H1 (cell line): Measurements from ENCODE around the gene TRAPPC11. TPM values are rescaled to one million over a fixed set of nuclear protein-coding genes. Genes with fewer than 3 reads are reported as not detected.

ENCODE experiments used
- CTCF ChIA-PET: fragments of 300-600 bp; sonication (Branson Sonifier 250); formaldehyde crosslinking; loops from one replicate; lab custom pipeline; 2021; ENCODE audit not compliant: partially characterized antibody; lab: Charles Lee
- POLR2A ChIA-PET: fragments of 300-600 bp; sonication (Branson Sonifier 250); formaldehyde crosslinking; loops from one replicate; lab custom pipeline; 2021; ENCODE audit warnings: inconsistent platforms; ENCODE audit not compliant: partially characterized antibody; lab: Charles Lee
- DNase-seq, 2 experiments: peaks; one replicate each; pipeline versions ENCODE4 v3.0.0 to v3.0.0-alpha.2; 2010 to 2022; ENCODE audit warnings: low spot score in 2 of 2, low read depth in 1 of 2, mixed read lengths in 1 of 2
- FAIRE-seq: peaks from 2 replicates; lab custom pipeline; 2011; peaks lifted over from hg19 to GRCh38; lab: Jason Lieb, UNC
- H2AFZ ChIP-seq: 2 replicates; pipeline ENCODE4 v1.8.1; 2012; ENCODE audit warnings: low read length, inconsistent platforms
- H2AK5ac ChIP-seq: 2 replicates; pipeline ENCODE4 v1.6.1; 2013; ENCODE audit warnings: low read depth, low read length
- H2BK120ac ChIP-seq: replicated peaks from 2 replicates; pipeline ENCODE3; 2013; ENCODE audit warnings: low read depth, low read length, inconsistent platforms
- H2BK12ac ChIP-seq: 2 replicates; pipeline ENCODE4 v1.6.1; 2013; ENCODE audit warnings: low read depth, low read length
- H2BK15ac ChIP-seq: 2 replicates; pipeline ENCODE4 v1.6.1; 2013; ENCODE audit warnings: low read length
- H2BK20ac ChIP-seq: 2 replicates; pipeline ENCODE4 v1.6.1; 2013; ENCODE audit warnings: low read length
- H2BK5ac ChIP-seq: 2 replicates; pipeline ENCODE4 v1.6.1; 2013; ENCODE audit warnings: low read depth, low read length
- H3K14ac ChIP-seq: 2 replicates; pipeline ENCODE4 v1.6.1; 2013; ENCODE audit warnings: inconsistent platforms; ENCODE audit not compliant: insufficient read length
- H3K18ac ChIP-seq: 2 replicates; pipeline ENCODE4 v1.6.1; 2013; ENCODE audit warnings: low read length; ENCODE audit errors: extremely low read depth
- H3K23ac ChIP-seq: 2 replicates; pipeline ENCODE4 v1.6.1; 2013; ENCODE audit warnings: inconsistent platforms; ENCODE audit not compliant: insufficient read length
- H3K23me2 ChIP-seq: 2 replicates; pipeline ENCODE4 v1.6.1; 2013; ENCODE audit warnings: low read depth, low read length
- H3K27ac ChIP-seq: 2 replicates; pipeline ENCODE4 v1.6.1; 2011; ENCODE audit warnings: low read depth, low read length, inconsistent platforms
- H3K27me3 ChIP-seq, 4 experiments: replicated peaks in 1 of 4; 1 replicate in 1 of 4; 2 replicates in 3 of 4; pipeline versions ENCODE4 v1.6.1 to v1.8.1; 2011 to 2013; ENCODE audit warnings: low read length in 3 of 4, mild to moderate bottlenecking in 3 of 4, inconsistent platforms in 2 of 4, mixed read lengths in 2 of 4, moderate library complexity in 1 of 4; ENCODE audit not compliant: control insufficient read depth in 3 of 4, insufficient read depth in 3 of 4; ENCODE audit errors: extremely low read depth in 1 of 4
- H3K36me3 ChIP-seq, 4 experiments: 2 replicates each; pipeline versions ENCODE4 v1.6.1 to v1.8.1; 2011 to 2013; ENCODE audit warnings: mild to moderate bottlenecking in 4 of 4, low read length in 3 of 4, moderate library complexity in 2 of 4, control low read depth in 1 of 4, inconsistent platforms in 1 of 4; ENCODE audit not compliant: insufficient read depth in 4 of 4, control insufficient read depth in 2 of 4
- H3K4ac ChIP-seq: replicated peaks from 2 replicates; pipeline ENCODE3; 2013; ENCODE audit warnings: low read length, low read depth, mixed read lengths, inconsistent platforms; ENCODE audit not compliant: insufficient read length
- H3K4me1 ChIP-seq, 4 experiments: replicated peaks in 1 of 4; 1 replicate in 1 of 4; 2 replicates in 3 of 4; pipeline versions ENCODE4 v1.6.1 to v1.8.1; 2011 to 2013; ENCODE audit warnings: low read length in 3 of 4, inconsistent platforms in 2 of 4, mixed read lengths in 1 of 4; ENCODE audit not compliant: insufficient read depth in 4 of 4, control insufficient read depth in 3 of 4
- H3K4me2 ChIP-seq, 2 experiments: 2 replicates each; pipeline versions ENCODE4 v1.6.1 to v1.8.1; 2011 to 2013; ENCODE audit warnings: low read depth in 2 of 2, low read length in 2 of 2, control low read depth in 1 of 2, inconsistent platforms in 1 of 2, mild to moderate bottlenecking in 1 of 2; ENCODE audit not compliant: insufficient read depth in 1 of 2
- H3K4me3 ChIP-seq, 4 experiments: fragments of 200-600, 300-600 bp in 1 of 4; sonication (generic), shearing (Covaris generic), sonication (Bioruptor Twin) in 1 of 4; 2 replicates each; pipeline versions ENCODE4 v1.5.1 to v1.8.1; 2011 to 2016; ENCODE audit warnings: low read length in 4 of 4, low read depth in 3 of 4, control low read depth in 2 of 4, inconsistent platforms in 2 of 4, mild to moderate bottlenecking in 2 of 4, mixed read lengths in 1 of 4, moderate library complexity in 1 of 4; ENCODE audit not compliant: insufficient read depth in 2 of 4; ENCODE audit errors: extremely low read depth in 1 of 4
- H3K56ac ChIP-seq: replicated peaks from 2 replicates; pipeline ENCODE3; 2013; ENCODE audit warnings: low read depth, mild to moderate bottlenecking, mixed read lengths, low read length, inconsistent platforms; ENCODE audit not compliant: insufficient read length
- H3K79me1 ChIP-seq: 2 replicates; pipeline ENCODE4 v1.6.1; 2013; ENCODE audit warnings: low read depth, low read length, control low read depth
- H3K79me2 ChIP-seq, 2 experiments: 2 replicates each; pipeline versions ENCODE4 v1.6.1 to v1.8.1; 2012 to 2013; ENCODE audit warnings: low read length in 2 of 2, mild to moderate bottlenecking in 2 of 2, inconsistent platforms in 1 of 2; ENCODE audit not compliant: insufficient read depth in 2 of 2, control insufficient read depth in 1 of 2
- H3K9ac ChIP-seq, 4 experiments: replicated peaks in 1 of 4; 1 replicate in 1 of 4; 2 replicates in 3 of 4; pipeline versions ENCODE4 v1.6.1 to v1.8.1; 2011 to 2013; ENCODE audit warnings: low read depth in 3 of 4, low read length in 3 of 4, control low read depth in 2 of 4, mild to moderate bottlenecking in 2 of 4, moderate library complexity in 2 of 4, inconsistent platforms in 1 of 4; ENCODE audit errors: extremely low read depth in 1 of 4
- H3K9me3 ChIP-seq, 2 experiments: 2 replicates each; pipeline versions ENCODE4 v1.6.1 to v1.8.1; 2012 to 2013; ENCODE audit warnings: mild to moderate bottlenecking in 2 of 2, moderate library complexity in 2 of 2, control low read depth in 1 of 2, inconsistent platforms in 1 of 2, low read depth in 1 of 2, low read length in 1 of 2, mixed read lengths in 1 of 2; ENCODE audit not compliant: insufficient read depth in 2 of 2
- H4K20me1 ChIP-seq, 2 experiments: replicated peaks in 1 of 2; 2 replicates each; pipeline versions ENCODE3 to v1.8.1; 2011 to 2013; ENCODE audit warnings: inconsistent platforms in 2 of 2, low read length in 2 of 2, mild to moderate bottlenecking in 1 of 2; ENCODE audit not compliant: insufficient read depth in 2 of 2, control insufficient read depth in 1 of 2
- H4K5ac ChIP-seq: 2 replicates; pipeline ENCODE4 v1.6.1; 2013; ENCODE audit warnings: low read length, low read depth, mixed read lengths, inconsistent platforms; ENCODE audit not compliant: insufficient read length
- H4K8ac ChIP-seq: 2 replicates; pipeline ENCODE4 v1.8.0; 2013; ENCODE audit warnings: mild to moderate bottlenecking, moderate library complexity, low read length, inconsistent platforms; ENCODE audit not compliant: insufficient read depth; ENCODE audit errors: extremely low read depth
- H4K91ac ChIP-seq: replicated peaks from 2 replicates; pipeline ENCODE3; 2013; ENCODE audit warnings: low read length, mixed read lengths, inconsistent platforms; ENCODE audit not compliant: insufficient read length
- ATF2 ChIP-seq: IDR thresholded peaks from 2 replicates; pipeline ENCODE4 v1.6.1; 2012; ENCODE audit warnings: low read length, inconsistent platforms
- BRCA1 ChIP-seq: IDR thresholded peaks from 2 replicates; pipeline ENCODE4 v1.6.1; 2012; ENCODE audit warnings: low read depth, low read length, improper control_type of control experiment
- CBX8 ChIP-seq: fragments of 300-800, 300-1000 bp; sonication (generic); IDR thresholded peaks from 2 replicates; pipeline ENCODE4 v1.7.1; 2016; ENCODE audit warnings: low read depth, low read length, borderline replicate concordance
- CHD2 ChIP-seq: IDR thresholded peaks from 2 replicates; pipeline ENCODE4 v1.6.1; 2012; ENCODE audit warnings: low read length, improper control_type of control experiment
- CREB1 ChIP-seq: IDR thresholded peaks from 2 replicates; pipeline ENCODE4 v1.6.1; 2012; ENCODE audit warnings: inconsistent platforms
- CTBP2 ChIP-seq: IDR thresholded peaks from 2 replicates; pipeline ENCODE4 v1.7.0; 2011; ENCODE audit warnings: borderline replicate concordance, mild to moderate bottlenecking, moderate library complexity, mixed read lengths, low read length; ENCODE audit not compliant: insufficient read depth, insufficient read length
- RFX5 ChIP-seq: IDR thresholded peaks from 2 replicates; pipeline ENCODE4 v1.6.1; 2011; ENCODE audit warnings: low read depth, low read length, improper control_type of control experiment, borderline replicate concordance
- SAP30 ChIP-seq: fragments of 300-600 bp; sonication (generic); IDR thresholded peaks from 2 replicates; pipeline ENCODE4 v1.7.1; 2012; ENCODE audit warnings: low read length, moderate library complexity, mild to moderate bottlenecking, inconsistent platforms; ENCODE audit not compliant: insufficient read depth, insufficient replicate concordance
- SP1 ChIP-seq: IDR thresholded peaks from 2 replicates; pipeline ENCODE4 v1.6.1; 2011; ENCODE audit warnings: low read depth, low read length
- TCF12 ChIP-seq: IDR thresholded peaks from 2 replicates; pipeline ENCODE4 v1.6.1; 2011; ENCODE audit warnings: low read depth, mild to moderate bottlenecking, low read length
- TEAD4 ChIP-seq: IDR thresholded peaks from 2 replicates; pipeline ENCODE4 v1.6.1; 2012; ENCODE audit warnings: low read depth, low read length, inconsistent platforms, mixed read lengths
- ZNF274 ChIP-seq: IDR thresholded peaks from 2 replicates; pipeline ENCODE4 v1.7.0; 2012; ENCODE audit warnings: low read length, borderline replicate concordance; ENCODE audit errors: extremely low read depth
- WGBS, 2 experiments: shearing (Covaris generic) in 1 of 2; methylation state at CpG; one replicate each; pipeline versions ENCODE4 v1.1.6 to v1.1.7; 2013 to 2015; ENCODE audit warnings: low lambda C conversion rate in 2 of 2, mixed read lengths in 2 of 2, inconsistent platforms in 1 of 2, low coverage in 1 of 2, missing lambda C conversion rate in 1 of 2; ENCODE audit not compliant: insufficient replicate concordance in 2 of 2, insufficient coverage in 1 of 2, insufficient read length in 1 of 2; ENCODE audit errors: extremely low coverage in 1 of 2, missing lambda C conversion rate in 1 of 2; 5-methylcytosine and 5-hydroxymethylcytosine counted together
- polyA plus RNA-seq, 7 experiments: library from polyadenylated mRNA; depleted of rRNA in 3 of 7; stranded (reverse) in 5 of 7; unstranded in 2 of 7; fragments of >200 nt in 5 of 7; fragments of 200-250 nt in 2 of 7; gene quantifications; 1 replicate in 5 of 7; 2 replicates in 1 of 7; 4 replicates in 1 of 7; pipeline versions ENCODE4 v1.2.1 to v1.2.3, GENCODE V29; 2011 to 2013; ENCODE audit warnings: missing spikeins in 2 of 7, mixed read lengths in 2 of 7
- total RNA-seq: library from RNA; stranded (reverse); fragmentation: NEBNext Ultra II Directional; extraction: Animal tissue kit (Norgen Biotek cat#: 25700); gene quantifications from 2 replicates; pipeline ENCODE4 v1.2.1, GENCODE V29; 2021

The TRAPPC11 gene
- total and polyA plus RNA-seq, 2 of the 8 experiments (the other 6 are each of a cell fraction or from before 2014, with no cell fraction given): 19.2 to 25.9 TPM

GRCh38 chr4:183702492-183702891, 43.4 kb downstream of the TRAPPC11 start:
- Histone ChIP-seq H3K4me2 (no peak overlapping the region), H2BK12ac (no peak overlapping the region), H3K9ac (no peak overlapping the region), H3K23me2 (no peaks in the 10 kb centered on the region; the same call in 1 of the 2 replicates), H3K36me3 (peaks cover 0 to 62% (median 22%) of the 10 kb centered on the region in 4 experiments; a peak in 6 of 8 replicates), H2BK15ac (no peak overlapping the region), H3K18ac (no peak overlapping the region), H4K8ac (no peak overlapping the region), H2BK120ac (no peak overlapping the region), H3K23ac (no peak overlapping the region), H3K27ac (no peak overlapping the region), H3K56ac (no peak overlapping the region), H4K5ac (no peak overlapping the region), H2AK5ac (no peak overlapping the region), H3K4me1 (no peaks in the 10 kb centered on the region), H3K9me3 (no peaks in the 10 kb centered on the region), H3K79me2 (no peaks in the 10 kb centered on the region), H3K4ac (no peak overlapping the region), H4K91ac (no peak overlapping the region), H3K27me3 (no peaks in the 10 kb centered on the region), H3K79me1 (no peaks in the 10 kb centered on the region), H4K20me1 (peaks cover 0 to 2% of the 10 kb centered on the region in 2 experiments), H3K14ac (no peak overlapping the region), H2AFZ (no peak overlapping the region), H3K4me3 (no peak overlapping the region), H2BK5ac (no peak overlapping the region), H2BK20ac (no peak overlapping the region)
- WGBS, 2 experiments: 54% methylated on average over 1 of the region's 1 CpG; no CpG with 5 or more reads in 1 of the 2 experiments
- TF ChIP-seq CBX8 (no peak), BRCA1 (no peak), RFX5 (no peak), SP1 (no peak), CHD2 (no peak), SAP30 (no peak), CTBP2 (no peak), TCF12 (no peak), TEAD4 (no peak), CREB1 (no peak), ATF2 (no peak), ZNF274 (no peak)
- ChIA-PET CTCF (interaction anchor here (1.2 kb wide), 1 partner anchor 15 kb away, joined by 4 read pairs; no protein-coding TSS in a partner anchor), POLR2A (interaction anchor here (1.2 kb wide), 1 partner anchor 9 kb away, joined by 3 read pairs; no protein-coding TSS in a partner anchor)
- FAIRE-seq: no peak
- no peak for DNase-seq
